ENCODE measurements around the gene MYCT1. TPM values are rescaled to one million over a fixed set of nuclear protein-coding genes. Genes with fewer than 3 reads are reported as not detected.

Gene MYCT1
- total RNA-seq, 3 donors from 2014 or later (not counting 1 experiment from before 2014, with no cell fraction given): 0.25 to 0.64 (median 0.55) TPM

DNA sequence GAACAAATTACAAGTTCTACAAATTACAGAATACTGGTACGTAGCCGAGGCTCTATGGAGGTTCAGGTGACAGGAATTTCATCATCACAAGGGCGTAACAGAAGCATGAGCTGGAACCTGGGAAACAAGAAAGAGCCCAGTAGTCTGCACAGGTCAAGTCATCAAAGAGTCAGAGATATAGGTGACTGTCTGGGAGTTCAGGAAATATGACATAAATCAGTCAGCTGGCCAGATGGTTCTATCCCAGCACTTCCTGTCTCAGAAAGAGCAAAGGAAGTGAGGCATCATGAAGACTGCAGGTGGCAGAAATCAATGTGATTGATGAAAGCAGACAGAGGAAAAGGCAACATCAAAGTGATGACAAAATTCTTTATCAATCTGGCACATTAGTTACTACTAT, 23.3 kb downstream of the MYCT1 start:
- Mint-ChIP-seq H3K4me1 (no peaks in the 10 kb centered on the region), H3K9me3 (no peaks in the 10 kb centered on the region), H3K27ac (no peak overlapping the region), H3K27me3 (ENCODE audit: low read depth in 2 of 2) (peaks cover 15 to 23% of the 10 kb centered on the region in 2 donors), H3K36me3 (no peaks in the 10 kb centered on the region), H3K4me3 (no peak overlapping the region)
- ATAC-seq (no peak), DNase-seq (no peak)
- H3K9me3 ChIP-seq (ENCODE audit: control insufficient read depth, insufficient read depth, low read length): no peaks in the 10 kb centered on the region
- no peak overlapping the region for H3K4me3 ChIP-seq (ENCODE audit: low read length)
- H3K36me3 ChIP-seq (ENCODE audit: control insufficient read depth, insufficient read depth, low read length): no peaks in the 10 kb centered on the region
- H3K27ac ChIP-seq (ENCODE audit: low read length): no peak overlapping the region
- intact Hi-C loops (cut with micrococcal nuclease): no loop called here
- WGBS (ENCODE audit: insufficient coverage): 55% methylated on average over 3 of the region's 3 CpGs
- no peak for TF ChIP-seq CTCF (IDR thresholded peaks at IDR 0.05)
- no peaks in the 10 kb centered on the region for H3K4me1 ChIP-seq (ENCODE audit: control insufficient read depth, insufficient read depth, low read length)
- H3K27me3 ChIP-seq (ENCODE audit: control insufficient read depth, insufficient read depth, low read length): peaks cover 2% of the 10 kb centered on the region

DNA sequence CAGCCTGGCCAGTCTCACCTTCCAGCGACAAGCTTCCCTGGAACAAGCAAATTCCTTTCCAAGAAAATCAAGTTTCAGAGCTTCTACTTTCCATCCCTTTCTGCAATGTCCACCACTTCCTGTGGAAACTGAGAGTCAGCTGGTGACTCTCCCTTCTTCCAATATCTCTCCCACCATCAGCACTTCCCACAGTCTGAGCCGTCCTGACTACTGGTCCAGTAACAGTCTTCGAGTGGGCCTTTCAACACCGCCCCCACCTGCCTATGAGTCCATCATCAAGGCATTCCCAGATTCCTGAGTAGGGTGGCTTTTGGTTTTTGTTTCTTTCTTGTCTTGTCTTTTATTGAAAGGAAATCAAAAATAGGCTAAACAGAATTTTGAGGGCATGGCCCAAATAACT, 24.3 kb downstream of the MYCT1 start:
- H3K27ac Mint-ChIP-seq: no peak overlapping the region
- Histone ChIP-seq H3K27ac (ENCODE audit: low read length) (no peak overlapping the region), H3K4me3 (ENCODE audit: low read length) (no peak overlapping the region), H3K9me3 (ENCODE audit: control insufficient read depth, insufficient read depth, low read length) (no peaks in the 10 kb centered on the region), H3K4me1 (ENCODE audit: control insufficient read depth, insufficient read depth, low read length) (no peaks in the 10 kb centered on the region), H3K27me3 (ENCODE audit: control insufficient read depth, insufficient read depth, low read length) (peaks cover 2% of the 10 kb centered on the region), H3K36me3 (ENCODE audit: control insufficient read depth, insufficient read depth, low read length) (no peaks in the 10 kb centered on the region)
- intact Hi-C loops (cut with micrococcal nuclease): no loop called here
- H3K4me1 Mint-ChIP-seq: no peaks in the 10 kb centered on the region
- H3K9me3 Mint-ChIP-seq: no peaks in the 10 kb centered on the region
- H3K4me3 Mint-ChIP-seq: no peak overlapping the region
- H3K36me3 Mint-ChIP-seq: no peaks in the 10 kb centered on the region
- WGBS (ENCODE audit: insufficient coverage): 93% methylated on average over 2 of the region's 4 CpGs
- no peak for ATAC-seq
- DNase-seq: no peak
- TF ChIP-seq CTCF (IDR thresholded peaks at IDR 0.05): no peak
- H3K27me3 Mint-ChIP-seq (ENCODE audit: low read depth in 2 of 2): peaks cover 15 to 23% of the 10 kb centered on the region in 2 donors

DNA sequence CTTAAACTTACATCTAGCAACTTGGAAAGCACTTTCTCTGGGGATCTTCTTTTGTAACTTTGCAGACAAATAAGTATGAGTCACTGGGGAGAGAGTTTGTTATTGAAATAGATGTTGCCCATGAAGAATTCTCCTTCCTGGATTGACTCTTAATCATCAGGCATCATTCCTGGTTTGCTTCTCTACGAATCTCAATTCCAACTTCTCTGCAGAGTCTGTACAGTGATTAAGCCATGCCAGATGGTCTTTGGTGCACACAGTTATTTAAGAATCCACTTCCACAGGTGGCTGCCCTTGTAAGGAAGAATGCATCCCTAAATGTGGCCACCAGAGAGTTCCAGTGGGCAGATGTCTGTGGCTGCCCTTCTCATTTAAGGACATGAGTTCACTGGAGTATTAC, 25.7 kb downstream of the MYCT1 start:
- H3K27ac ChIP-seq (ENCODE audit: low read length): no peak overlapping the region
- intact Hi-C loops (cut with micrococcal nuclease): no loop called here
- no peaks in the 10 kb centered on the region for H3K4me1 Mint-ChIP-seq
- no peak overlapping the region for H3K4me3 ChIP-seq (ENCODE audit: low read length)
- H3K27me3 ChIP-seq (ENCODE audit: control insufficient read depth, insufficient read depth, low read length): peaks cover 2% of the 10 kb centered on the region
- no peak for TF ChIP-seq CTCF (IDR thresholded peaks at IDR 0.05)
- H3K27ac Mint-ChIP-seq: no peak overlapping the region
- no peaks in the 10 kb centered on the region for H3K9me3 Mint-ChIP-seq
- no peaks in the 10 kb centered on the region for H3K36me3 Mint-ChIP-seq
- H3K9me3 ChIP-seq (ENCODE audit: control insufficient read depth, insufficient read depth, low read length): no peaks in the 10 kb centered on the region
- no peak for ATAC-seq
- WGBS (ENCODE audit: insufficient coverage): 80% methylated on average over 1 of the region's 1 CpG
- H3K27me3 Mint-ChIP-seq (ENCODE audit: low read depth in 2 of 2): peaks cover 14 to 29% of the 10 kb centered on the region in 2 donors
- H3K36me3 ChIP-seq (ENCODE audit: control insufficient read depth, insufficient read depth, low read length): no peaks in the 10 kb centered on the region
- no peaks in the 10 kb centered on the region for H3K4me1 ChIP-seq (ENCODE audit: control insufficient read depth, insufficient read depth, low read length)
- no peak overlapping the region for H3K4me3 Mint-ChIP-seq
- no peak for DNase-seq

DNA sequence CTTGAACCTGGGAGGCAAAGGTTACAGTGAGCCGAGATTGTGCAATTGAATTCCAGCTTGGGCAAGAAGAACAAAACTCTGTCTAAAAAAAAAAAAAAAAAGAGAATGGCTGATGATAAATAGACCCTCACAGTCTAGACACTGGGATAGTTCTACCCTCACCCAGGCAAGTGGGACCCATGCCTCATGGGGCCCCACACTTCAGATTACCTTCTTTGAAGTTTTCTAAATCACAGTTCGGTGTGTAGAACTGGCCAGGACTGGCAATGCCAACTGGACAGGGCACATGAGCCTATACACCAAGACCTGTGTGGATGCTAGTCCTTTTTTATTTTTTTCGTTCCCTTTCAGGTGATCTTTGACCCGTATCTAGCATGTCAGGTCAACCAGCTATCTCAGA, 28.6 kb downstream of the MYCT1 start:
- Mint-ChIP-seq H3K4me1 (no peaks in the 10 kb centered on the region), H3K9me3 (no peaks in the 10 kb centered on the region), H3K27ac (no peak overlapping the region), H3K4me3 (no peak overlapping the region), H3K36me3 (no peaks in the 10 kb centered on the region), H3K27me3 (ENCODE audit: low read depth in 2 of 2) (peaks cover 14 to 21% of the 10 kb centered on the region in 2 donors)
- no peaks in the 10 kb centered on the region for H3K36me3 ChIP-seq (ENCODE audit: control insufficient read depth, insufficient read depth, low read length)
- DNase-seq (no peak), ATAC-seq (no peak)
- H3K4me1 ChIP-seq (ENCODE audit: control insufficient read depth, insufficient read depth, low read length): no peaks in the 10 kb centered on the region
- TF ChIP-seq CTCF (IDR thresholded peaks at IDR 0.05): no peak
- 61% methylated on average over 4 of the region's 4 CpGs for WGBS (ENCODE audit: insufficient coverage)
- H3K9me3 ChIP-seq (ENCODE audit: control insufficient read depth, insufficient read depth, low read length): no peaks in the 10 kb centered on the region
- H3K4me3 ChIP-seq (ENCODE audit: low read length): no peak overlapping the region
- H3K27ac ChIP-seq (ENCODE audit: low read length): no peak overlapping the region
- H3K27me3 ChIP-seq (ENCODE audit: control insufficient read depth, insufficient read depth, low read length): no peaks in the 10 kb centered on the region
- intact Hi-C loops (cut with micrococcal nuclease): no loop called here
